T-helper 22 cell (primary cell): Measurements from ENCODE around the gene SPACA6.

Source experiments
- DNase-seq: peaks from one replicate; pipeline ENCODE4 v3.0.0-alpha.2; 2020; ENCODE audit warnings: low read depth

SPACA6 gene

DNA sequence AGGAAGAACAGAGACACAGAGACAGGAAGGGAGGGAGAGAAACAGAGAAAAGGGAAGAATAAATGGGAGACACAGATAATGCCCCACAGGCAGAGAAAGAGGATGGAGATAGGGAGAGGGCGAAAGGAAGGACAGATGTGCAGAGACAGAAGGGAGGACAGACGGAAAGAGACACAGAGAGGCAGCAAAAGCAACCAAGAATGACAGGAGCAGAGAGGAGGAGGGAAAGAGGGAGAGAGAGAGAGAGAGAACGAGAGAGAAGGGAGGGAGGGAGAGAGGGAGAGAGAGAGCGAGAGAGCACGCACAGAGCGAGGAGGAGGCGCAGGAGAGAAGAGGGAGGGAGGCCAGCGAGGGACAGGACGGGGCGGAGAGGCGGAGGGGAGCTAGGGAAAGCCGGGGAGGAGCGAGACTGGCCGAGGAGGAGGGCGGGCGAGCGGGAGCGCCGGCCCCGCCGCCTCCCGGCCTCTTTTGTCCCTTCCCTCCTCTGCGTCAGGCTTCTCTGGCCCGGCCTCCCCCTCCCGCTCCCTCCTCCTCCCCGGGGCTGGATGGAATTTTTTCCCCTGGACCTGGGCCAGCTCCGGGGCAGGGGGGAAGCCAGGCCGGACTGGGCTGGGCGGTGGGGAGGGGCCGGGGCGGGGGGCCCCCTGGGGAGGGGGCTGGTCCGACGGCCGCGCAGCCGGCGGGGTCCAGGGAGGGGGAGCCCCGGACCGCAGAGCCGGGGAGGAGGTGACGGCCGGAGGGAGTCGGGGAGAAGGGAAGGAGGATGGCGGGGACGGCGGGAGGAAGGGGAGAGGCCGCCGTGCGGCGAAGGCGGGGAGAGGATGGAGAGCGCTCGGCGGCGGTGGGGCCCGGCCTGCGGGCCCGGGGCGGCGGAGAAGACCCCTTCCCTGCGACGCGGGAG, 4.2 kb upstream of the SPACA6 start:
- DNase-seq, result no peak

DNA sequence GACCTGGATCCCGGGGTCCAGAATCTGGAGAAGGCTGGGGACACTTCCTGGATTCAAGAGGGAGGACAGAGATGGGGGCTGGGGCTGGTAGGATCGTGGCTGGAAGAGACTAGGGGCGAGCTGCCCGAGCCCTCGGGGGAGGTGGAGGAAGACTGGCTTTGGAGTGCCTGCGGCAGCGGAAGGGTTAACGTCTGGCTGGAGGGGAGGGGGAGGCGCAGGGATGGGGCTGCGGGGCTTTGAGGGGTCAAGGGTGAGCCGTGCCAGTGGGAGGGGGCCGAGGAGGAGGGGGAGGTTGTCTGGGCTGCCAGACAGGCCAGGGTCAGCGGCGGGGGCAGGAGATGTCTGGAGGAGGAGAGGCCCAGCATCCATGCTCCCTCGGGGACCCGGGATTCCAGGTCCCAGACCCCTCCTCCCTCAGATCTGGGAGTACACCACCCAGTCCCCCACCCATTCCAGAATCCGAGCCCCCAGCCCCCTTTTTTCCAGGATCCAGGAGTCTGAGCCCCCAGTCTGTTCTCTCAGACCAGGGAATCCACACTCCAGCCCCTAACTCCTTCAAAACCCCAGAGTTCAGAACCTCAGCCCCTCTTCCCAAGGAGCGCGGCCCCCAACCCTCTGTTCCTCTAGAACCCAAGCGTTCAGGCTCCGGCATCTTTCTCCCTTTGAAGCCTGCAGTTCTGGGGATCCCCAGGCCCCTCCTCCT, 3.2 kb upstream of the SPACA6 start:
- no peak for DNase-seq

- DNase-seq, result peak; percentile 63
Observed at GRCh38 chr19:51690454-51691073, 2.6 kb upstream of the SPACA6 start.

- no peak for DNase-seq
Observed at GRCh38 chr19:51691074-51691583, 2.0 kb upstream of the SPACA6 start.

DNA sequence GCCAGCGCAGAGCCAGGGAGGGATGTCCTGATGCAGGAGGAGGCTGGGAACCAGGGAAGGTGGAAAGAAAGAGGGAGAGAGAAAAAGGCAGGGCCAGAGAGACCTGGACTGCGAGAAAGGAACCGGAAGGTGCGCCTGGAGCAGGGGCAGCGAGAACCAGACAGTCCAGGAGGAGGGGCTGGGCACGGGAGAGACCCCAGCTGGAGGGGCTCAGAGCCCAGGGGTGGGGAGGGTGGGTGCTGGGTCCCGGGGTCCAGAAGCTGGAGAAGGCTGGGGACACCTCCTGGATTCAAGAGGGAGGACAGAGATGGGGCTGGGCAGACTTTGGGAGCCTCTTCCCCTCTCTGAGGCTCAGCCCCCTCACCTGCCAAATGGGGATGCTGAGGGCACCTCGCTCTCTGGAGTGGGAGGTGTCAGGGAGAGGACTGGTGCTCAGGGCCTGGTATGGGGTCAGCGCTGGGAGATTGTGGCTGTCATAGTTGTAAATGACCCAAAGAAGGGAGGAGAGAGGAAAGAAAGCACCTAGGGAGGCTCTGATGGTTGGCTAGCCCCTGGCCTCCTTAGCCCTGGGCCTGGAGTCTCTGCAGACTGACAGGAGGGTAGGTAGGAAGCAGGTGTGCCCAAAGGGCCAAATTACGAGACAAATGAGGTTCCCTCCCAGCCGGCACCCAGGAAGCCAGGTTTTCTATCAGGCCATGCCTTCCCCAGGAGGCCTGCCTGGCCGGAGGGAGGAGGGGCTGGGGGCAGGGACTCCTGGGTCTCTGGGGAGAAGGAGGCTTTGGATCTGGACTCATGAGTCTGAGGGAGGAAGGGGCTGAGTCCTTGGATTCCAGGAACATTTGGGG, 1.3 kb upstream of the SPACA6 start:
- no peak for DNase-seq

DNA sequence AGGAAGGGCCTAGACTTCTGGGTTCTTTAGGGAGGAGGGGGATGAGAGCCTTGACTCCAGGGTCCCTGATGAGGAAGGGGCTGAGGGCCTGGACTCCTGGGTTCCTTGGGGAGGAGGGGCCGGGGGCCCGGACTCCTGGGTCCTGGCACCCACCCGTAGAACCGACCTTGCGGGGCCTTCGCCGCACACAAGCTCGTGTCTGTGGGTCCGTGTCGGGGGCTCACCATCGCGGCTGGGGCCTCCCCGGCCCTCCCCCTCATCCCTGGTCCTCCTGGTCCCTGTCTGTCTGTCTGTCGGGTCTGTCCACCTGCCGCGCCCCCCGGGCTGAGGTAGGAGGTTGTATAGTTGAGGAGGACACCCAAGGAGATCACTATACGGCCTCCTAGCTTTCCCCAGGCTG, 662 bp upstream of the SPACA6 start:
- no peak for DNase-seq

DNA sequence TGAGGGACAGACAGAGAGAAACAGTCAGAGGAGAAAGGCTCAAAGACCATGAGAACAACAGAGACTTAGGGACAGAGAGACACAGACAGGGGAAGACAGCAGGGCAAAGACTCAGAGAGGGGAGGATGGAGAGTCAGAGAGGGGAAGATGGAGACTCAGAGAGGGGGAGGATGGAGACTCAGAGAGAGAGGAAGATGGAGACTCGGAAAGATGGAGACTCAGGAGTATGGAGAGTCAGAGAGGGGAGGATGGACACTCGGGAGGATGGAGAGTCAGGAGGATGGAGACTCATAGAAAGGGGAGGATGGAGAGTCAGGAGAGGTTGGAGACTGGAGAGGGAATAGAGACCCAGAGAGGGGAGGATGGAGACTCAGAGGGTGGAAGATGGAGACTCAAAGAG, 689 bp downstream of the SPACA6 start:
- DNase-seq, result no peak

- no peak for DNase-seq
Observed at GRCh38 chr19:51694318-51695085, 1.4 kb downstream of the SPACA6 start.

- DNase-seq, result no peak
Observed at GRCh38 chr19:51695088-51695487, 2.0 kb downstream of the SPACA6 start.

GRCh38 chr19:51695702-51696315, 2.7 kb downstream of the SPACA6 start:
- no peak for DNase-seq

DNA sequence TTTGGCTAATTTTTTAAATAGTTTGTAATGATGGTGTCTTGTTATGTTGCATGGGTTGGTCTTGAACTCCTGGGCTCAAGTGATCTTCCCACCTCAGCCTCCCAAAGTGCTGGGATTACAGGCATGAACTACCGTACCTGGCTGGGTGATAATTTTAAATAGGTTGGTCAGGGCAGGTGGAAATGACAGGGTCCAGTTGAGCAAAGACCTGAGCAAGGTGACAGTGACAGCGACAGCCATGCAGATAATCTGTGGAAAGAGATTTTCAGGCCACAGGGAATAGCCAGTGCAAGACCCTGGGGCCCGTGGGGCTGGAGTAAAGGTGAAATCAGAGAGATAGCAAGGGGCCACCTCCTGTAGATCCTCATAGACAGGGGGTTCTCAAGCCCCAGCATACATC, 3.5 kb downstream of the SPACA6 start:
- DNase-seq, result no peak

DNA sequence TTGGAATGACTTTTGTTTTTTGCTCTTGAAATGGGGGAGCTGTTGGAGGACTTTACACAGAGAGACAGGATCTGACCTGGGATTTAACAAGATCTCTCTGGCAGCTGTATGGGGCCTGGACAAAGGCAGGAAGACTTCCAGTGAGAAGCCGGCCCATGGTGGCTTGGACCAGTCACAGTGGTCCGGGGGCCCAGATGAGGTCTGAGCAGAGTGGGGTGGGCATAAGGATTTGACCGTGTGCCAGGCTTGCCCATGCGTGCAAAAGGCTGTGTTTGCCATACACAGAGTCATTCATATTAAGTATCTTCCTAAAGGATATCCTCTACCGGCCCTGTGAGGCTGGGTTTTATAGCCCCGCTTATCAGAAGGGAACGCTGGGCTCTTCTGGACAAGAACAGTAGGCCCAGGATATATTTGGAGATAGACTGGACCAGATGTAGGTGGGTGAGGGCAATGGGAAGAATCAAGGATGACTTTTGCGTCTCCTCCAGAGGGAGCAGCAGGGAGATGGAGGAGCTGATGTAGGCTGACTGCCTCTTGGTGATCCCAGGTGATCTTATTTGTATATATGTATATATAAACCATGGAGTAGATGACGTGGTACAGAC, 4.1 kb downstream of the SPACA6 start:
- DNase-seq, result no peak

DNA sequence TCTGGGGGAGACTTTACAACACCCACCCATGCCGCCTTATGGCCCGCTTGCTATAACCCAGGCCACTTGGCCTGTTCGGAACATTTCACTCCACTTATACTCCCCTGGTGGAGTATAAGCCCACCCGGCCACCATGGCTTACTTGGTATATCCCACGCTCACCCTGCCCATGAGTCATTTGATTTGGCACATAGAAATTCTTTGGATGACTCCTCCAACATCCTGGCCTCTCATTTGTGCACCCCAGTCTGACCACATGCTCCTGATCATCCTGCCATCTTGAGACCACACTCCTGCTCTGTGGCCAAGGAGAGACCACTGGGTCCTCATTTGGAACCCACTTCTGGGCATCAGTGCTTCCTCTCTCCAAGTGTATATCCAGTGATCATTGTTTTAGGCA, 5.2 kb downstream of the SPACA6 start:
- DNase-seq, result no peak

DNA sequence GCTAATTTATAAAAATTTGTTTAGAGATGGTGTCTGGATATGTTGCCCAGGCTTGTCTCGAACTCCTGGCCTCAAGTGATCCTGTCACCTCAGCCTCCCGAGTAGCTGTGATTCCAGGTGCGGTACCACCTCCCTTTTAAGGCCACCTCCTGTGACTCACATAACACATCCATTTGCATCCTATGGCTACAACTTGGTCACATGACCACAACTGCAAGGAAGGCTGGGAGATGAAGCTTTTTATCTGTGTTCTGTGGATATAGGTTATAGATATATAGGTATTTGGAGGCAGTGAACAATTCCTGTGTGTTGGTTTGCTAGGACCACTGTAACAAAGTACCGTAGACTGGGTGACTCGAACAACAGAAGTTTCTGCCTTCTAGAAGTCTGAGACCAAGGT, 6.0 kb downstream of the SPACA6 start:
- DNase-seq, result no peak

DNA sequence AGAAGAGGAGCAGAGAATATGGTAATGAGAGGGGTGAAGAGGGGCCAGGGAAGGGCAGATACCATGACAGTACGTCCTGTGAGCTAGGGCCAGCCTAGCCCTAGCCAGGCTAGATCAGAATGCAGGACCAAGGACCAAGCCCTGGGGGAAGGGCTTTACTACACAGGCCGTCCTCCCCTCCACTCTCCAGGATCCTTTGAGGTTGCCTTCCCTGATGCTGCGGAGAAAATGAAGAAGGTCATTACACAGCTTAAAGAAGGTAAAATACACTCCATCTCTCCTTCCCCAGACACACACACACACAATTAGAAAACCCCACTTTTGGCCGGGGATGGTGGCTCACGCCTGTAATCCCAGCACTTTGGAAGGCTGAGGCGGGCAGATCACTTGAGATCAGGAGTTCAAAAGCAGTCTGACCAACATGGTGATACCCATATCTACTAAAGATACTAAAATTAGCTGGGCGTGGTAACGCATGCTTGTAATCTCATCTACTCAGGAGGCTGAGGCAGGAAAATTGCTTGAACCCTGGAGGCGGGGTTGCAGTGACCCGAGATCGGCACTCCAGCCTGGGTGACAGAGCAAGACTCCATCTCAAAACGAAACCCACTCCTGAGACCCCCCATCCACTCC, 8.5 kb downstream of the SPACA6 start:
- no peak for DNase-seq

DNA sequence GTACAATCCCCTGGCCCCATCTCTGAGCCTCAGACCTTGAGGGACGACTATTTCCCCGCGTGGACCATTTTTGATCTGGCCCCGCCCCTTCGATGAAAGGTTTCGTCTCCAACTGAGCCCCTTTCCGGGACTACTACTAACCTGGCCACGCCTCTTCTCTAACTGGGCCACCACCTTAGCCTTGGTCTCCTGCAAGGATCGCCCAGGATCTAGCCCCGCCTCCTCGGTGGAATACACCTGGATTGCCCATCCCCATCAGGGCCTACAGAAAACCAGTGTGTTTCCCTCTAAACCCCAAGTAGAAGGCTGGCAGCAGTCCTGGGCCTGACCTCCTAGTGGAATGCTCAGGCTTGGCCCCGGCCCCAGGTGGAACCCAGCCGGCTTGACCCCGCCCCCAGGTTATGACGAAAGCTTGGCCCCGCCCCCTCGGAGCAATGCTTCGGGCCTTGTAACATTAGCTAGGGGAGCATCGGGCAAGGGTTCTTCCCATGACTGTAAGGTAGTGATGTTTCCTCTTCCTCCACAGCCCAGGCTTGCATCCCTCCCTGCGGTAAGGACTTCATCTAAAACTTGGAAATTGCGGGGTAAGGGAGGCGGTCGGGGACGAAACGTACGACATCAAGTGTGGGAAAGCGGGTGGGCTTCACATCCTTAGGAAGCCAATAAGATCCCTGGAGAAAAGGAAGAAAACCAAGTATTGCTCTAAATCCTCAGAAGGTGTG, 9.1 kb downstream of the SPACA6 start:
- no peak for DNase-seq

GRCh38 chr19:51702825-51703574, 9.9 kb downstream of the SPACA6 start:
- DNase-seq, result no peak
